SK-N-SH (cell line): ENCODE data around the gene JPH3. TPM values are rescaled to one million over a fixed set of nuclear protein-coding genes. Genes with fewer than 3 reads are reported as not detected.

Source experiments
- CTCF ChIA-PET: fragments of 300-600, 350-600 bp; formaldehyde crosslinking; extraction: SDS; loops from one replicate; lab custom pipeline; 2021; lab: Yijun Ruan, JAX
- POLR2A ChIA-PET: fragments of 350-600 bp; sonication (Branson Sonifier 250); formaldehyde crosslinking; extraction: SDS; loops from one replicate; lab custom pipeline; 2020; ENCODE audit warnings: antibody characterized with exemption, inconsistent platforms; lab: Yijun Ruan, JAX
- DNase-seq: peaks from one replicate; pipeline ENCODE4 v3.0.0; 2012
- H2AFZ ChIP-seq: fragments of 200-600 bp; sonication (generic); 2 replicates; pipeline ENCODE4 v1.8.1; 2016; ENCODE audit warnings: antibody characterized with exemption, mild to moderate bottlenecking, low read depth
- H3F3A ChIP-seq: fragments of 200-600 bp; sonication (generic); replicated peaks from 2 replicates; pipeline ENCODE3; 2016; ENCODE audit warnings: antibody characterized with exemption, mild to moderate bottlenecking; ENCODE audit not compliant: insufficient read depth
- H3K27ac ChIP-seq, 2 experiments: fragments of 200-500 bp in 1 of 2; fragments of 200-600 bp in 1 of 2; sonication (Bioruptor generic) in 1 of 2; sonication (generic), shearing (Covaris generic) in 1 of 2; 2 replicates each; pipeline versions ENCODE4 v1.5.1 to v1.6.1; 2014 to 2016; ENCODE audit warnings: low read depth in 2 of 2, inconsistent platforms in 1 of 2, low read length in 1 of 2, mild to moderate bottlenecking in 1 of 2, mixed read lengths in 1 of 2
- H3K27me3 ChIP-seq: fragments of 200-600 bp; sonication (generic), shearing (Covaris generic); 2 replicates; pipeline ENCODE4 v1.6.1; 2016; ENCODE audit warnings: mixed run types; ENCODE audit not compliant: insufficient read depth
- H3K36me3 ChIP-seq, 2 experiments: fragments of 200-500 bp in 1 of 2; fragments of 200-600 bp in 1 of 2; sonication (Bioruptor generic) in 1 of 2; sonication (generic) in 1 of 2; replicated peaks in 1 of 2; 2 replicates each; pipeline versions ENCODE3 to v1.5.1; 2014 to 2016; ENCODE audit warnings: low read length in 1 of 2, mild to moderate bottlenecking in 1 of 2; ENCODE audit not compliant: insufficient read depth in 2 of 2, control insufficient read depth in 1 of 2
- H3K4me1 ChIP-seq, 2 experiments: fragments of 200-500 bp in 1 of 2; fragments of 200-600 bp in 1 of 2; sonication (Bioruptor generic) in 1 of 2; sonication (generic), shearing (Covaris generic) in 1 of 2; 2 replicates each; pipeline versions ENCODE4 v1.5.1 to v1.6.1; 2014 to 2016; ENCODE audit warnings: low read depth in 1 of 2, low read length in 1 of 2, mixed run types in 1 of 2; ENCODE audit not compliant: insufficient read depth in 2 of 2, control insufficient read depth in 1 of 2
- H3K4me2 ChIP-seq: fragments of 200-600 bp; sonication (generic), shearing (Covaris generic); 2 replicates; pipeline ENCODE4 v1.6.1; 2017; ENCODE audit warnings: mixed run types
- H3K4me3 ChIP-seq, 2 experiments: fragments of 200-500 bp in 1 of 2; fragments of 200-600 bp in 1 of 2; sonication (Bioruptor generic) in 1 of 2; sonication (generic), shearing (Covaris generic) in 1 of 2; 2 replicates each; pipeline versions ENCODE4 v1.5.1 to v1.8.1; 2014 to 2016; ENCODE audit warnings: low read depth in 2 of 2, inconsistent platforms in 1 of 2, low read length in 1 of 2, mild to moderate bottlenecking in 1 of 2, mixed read lengths in 1 of 2, moderate library complexity in 1 of 2
- H3K79me2 ChIP-seq: fragments of 200-600 bp; sonication (generic); 2 replicates; pipeline ENCODE4 v1.8.1; 2017; ENCODE audit warnings: mild to moderate bottlenecking; ENCODE audit not compliant: insufficient read depth
- H3K9ac ChIP-seq: fragments of 200-600 bp; sonication (generic); 2 replicates; pipeline ENCODE4 v1.6.1; 2017; ENCODE audit warnings: mixed run types
- H3K9me2 ChIP-seq: fragments of 200-600 bp; sonication (generic); 2 replicates; pipeline ENCODE4 v1.6.1; 2017; ENCODE audit warnings: mixed run types
- H3K9me3 ChIP-seq: fragments of 200-600 bp; sonication (generic); 2 replicates; pipeline ENCODE4 v1.6.1; 2017; ENCODE audit warnings: mixed run types, mild to moderate bottlenecking, moderate library complexity
- H4K20me1 ChIP-seq: fragments of 200-600 bp; sonication (generic); 2 replicates; pipeline ENCODE4 v1.6.1; 2017; ENCODE audit warnings: mild to moderate bottlenecking, mixed run types; ENCODE audit not compliant: insufficient read depth
- CHD2 ChIP-seq: fragments of 150-350 bp; IDR thresholded peaks from 2 replicates; pipeline ENCODE4 v1.6.1; 2018; ENCODE audit warnings: low read length; ENCODE audit not compliant: partially characterized antibody
- ELF1 ChIP-seq: IDR thresholded peaks from 2 replicates; pipeline ENCODE4 v1.4.0; 2012
- EP300 ChIP-seq, 2 experiments: IDR thresholded peaks; 2 replicates each; pipeline versions ENCODE4 v1.4.0 to v1.6.1; 2012; ENCODE audit warnings: borderline replicate concordance in 1 of 2, low read depth in 1 of 2, low read length in 1 of 2
- EZH2phosphoT487 ChIP-seq: fragments of 200-600 bp; sonication (generic); IDR thresholded peaks from 2 replicates; pipeline ENCODE4 v1.6.1; 2017; ENCODE audit warnings: low read depth, mixed run types, mild to moderate bottlenecking, antibody characterized with exemption, moderate library complexity, borderline replicate concordance
- FOSL2 ChIP-seq: IDR thresholded peaks from 2 replicates; pipeline ENCODE4 v1.4.0; 2012; ENCODE audit warnings: low read depth, mild to moderate bottlenecking, moderate library complexity, borderline replicate concordance
- FOXJ3 ChIP-seq: sonication (generic); formaldehyde crosslinking; IDR thresholded peaks from 2 replicates; pipeline ENCODE4 v1.5.1; 2020; ENCODE audit warnings: mild to moderate bottlenecking, missing genetic modification reagents
- GABPA ChIP-seq: IDR thresholded peaks from 2 replicates; pipeline ENCODE4 v1.4.0; 2012; ENCODE audit warnings: low read depth, mild to moderate bottlenecking
- GATA2 ChIP-seq: sonication (generic); formaldehyde crosslinking; IDR thresholded peaks from 2 replicates; pipeline ENCODE4 v1.5.0; 2020; ENCODE audit warnings: mild to moderate bottlenecking, missing genetic modification reagents
- IRF3 ChIP-seq: fragments of 150-350 bp; IDR thresholded peaks from 2 replicates; pipeline ENCODE4 v1.6.1; 2016; ENCODE audit warnings: mild to moderate bottlenecking, low read depth, low read length
- JUND ChIP-seq: IDR thresholded peaks from 2 replicates; pipeline ENCODE4 v1.4.0; 2012
- MAX ChIP-seq: IDR thresholded peaks from 2 replicates; pipeline ENCODE4 v1.4.0; 2012; ENCODE audit warnings: low read depth
- NFIC ChIP-seq: IDR thresholded peaks from 2 replicates; pipeline ENCODE4 v1.4.0; 2012; ENCODE audit warnings: borderline replicate concordance
- NRF1 ChIP-seq: IDR thresholded peaks from 2 replicates; pipeline ENCODE4 v1.6.1; 2012; ENCODE audit warnings: low read depth, mild to moderate bottlenecking, low read length
- PBX3 ChIP-seq: IDR thresholded peaks from 2 replicates; pipeline ENCODE4; 2012
- POLR2AphosphoS5 ChIP-seq: IDR thresholded peaks from 2 replicates; pipeline ENCODE4 v1.6.1; 2012; ENCODE audit warnings: low read depth, low read length
- RAD21 ChIP-seq: IDR thresholded peaks from 2 replicates; pipeline ENCODE4 v1.6.1; 2012; ENCODE audit warnings: mild to moderate bottlenecking, low read length
- RCOR1 ChIP-seq: fragments of 150-350 bp; IDR thresholded peaks from 2 replicates; pipeline ENCODE4 v1.6.1; 2017; ENCODE audit warnings: antibody characterized with exemption, low read length
- RFX5 ChIP-seq: IDR thresholded peaks from 2 replicates; pipeline ENCODE4 v1.6.1; 2012; ENCODE audit warnings: mild to moderate bottlenecking, improper control_type of control experiment, low read length
- RXRA ChIP-seq: IDR thresholded peaks from 2 replicates; pipeline ENCODE4 v1.4.0; 2012; ENCODE audit warnings: low read depth, mild to moderate bottlenecking, borderline replicate concordance
- SIN3A ChIP-seq: IDR thresholded peaks from 2 replicates; pipeline ENCODE4 v1.6.1; 2012; ENCODE audit warnings: low read depth, mild to moderate bottlenecking, low read length, moderate library complexity, borderline replicate concordance
- SMC3 ChIP-seq: IDR thresholded peaks from 2 replicates; pipeline ENCODE4 v1.6.1; 2012; ENCODE audit warnings: low read depth, low read length, improper control_type of control experiment
- TCF12 ChIP-seq: IDR thresholded peaks from 2 replicates; pipeline ENCODE4 v1.4.0; 2012
- TEAD4 ChIP-seq: IDR thresholded peaks from 2 replicates; pipeline ENCODE4 v1.4.0; 2012; ENCODE audit warnings: mild to moderate bottlenecking, borderline replicate concordance; ENCODE audit not compliant: insufficient read depth
- USF2 ChIP-seq: fragments of 150-350 bp; IDR thresholded peaks from 2 replicates; pipeline ENCODE4 v1.6.1; 2017; ENCODE audit warnings: antibody characterized with exemption, low read length, low read depth, borderline replicate concordance
- WGBS: methylation state at CpG from one replicate; pipeline ENCODE4 v1.1.6; 2017; ENCODE audit warnings: low lambda C conversion rate; 5-methylcytosine and 5-hydroxymethylcytosine counted together
- polyA plus RNA-seq, 3 experiments: library from polyadenylated mRNA; depleted of rRNA; stranded (reverse); fragments of >200 nt; gene quantifications; 2 replicates each; pipeline ENCODE4 v1.2.3, GENCODE V29; 2012

JPH3 gene
- polyA plus RNA-seq, 1 of the 3 experiments (the other 2 are of a cell fraction) = 0.25 TPM

GRCh38 chr16:87679593-87680271, 77.4 kb downstream of the JPH3 start:
- Histone ChIP-seq H3F3A (no peaks in the 10 kb centered on the region), H3K27ac (no peak overlapping the region), H4K20me1 (no peaks in the 10 kb centered on the region), H3K79me2 (no peaks in the 10 kb centered on the region), H3K9me2 (no peaks in the 10 kb centered on the region), H2AFZ (no peak overlapping the region), H3K4me3 (no peak overlapping the region), H3K36me3 (no peaks in the 10 kb centered on the region), H3K9me3 (no peaks in the 10 kb centered on the region), H3K27me3 (no peaks in the 10 kb centered on the region), H3K4me1 (no peaks in the 10 kb centered on the region; a peak in 1 of 4 replicates), H3K9ac (no peak overlapping the region), H3K4me2 (no peak overlapping the region)
- DNase-seq = no peak
- ChIA-PET POLR2A (no interaction called here), CTCF (interaction anchor here (0.7 to 1.8 kb wide), 4 partner anchors 22 to 91 kb away, joined by 3 to 5 read pairs (median 4); no protein-coding TSS in a partner anchor)
- WGBS = 83% methylated on average over 14 of the region's 18 CpGs
- TF ChIP-seq EP300 (IDR thresholded peaks at IDR 0.05; ENCODE audit: borderline replicate concordance in 1 of 2, low read depth in 1 of 2, low read length in 1 of 2) (no peak), FOSL2 (no peak), SIN3A (no peak), SMC3 (no peak), USF2 (no peak), RCOR1 (no peak), FOXJ3 (CRISPR knock-in tag) (no peak), NRF1 (no peak), MAX (no peak), GABPA (no peak), CHD2 (no peak), RAD21 (no peak), IRF3 (no peak)

GRCh38 chr16:87680272-87680644, 78.0 kb downstream of the JPH3 start:
- POLR2A ChIA-PET = no interaction called here

More at GRCh38 chr16:87680272-87680644, 78.0 kb downstream of the JPH3 start:
- Histone ChIP-seq H4K20me1 (no peaks in the 10 kb centered on the region), H3K79me2 (no peaks in the 10 kb centered on the region), H3K27me3 (no peaks in the 10 kb centered on the region), H3K4me2 (no peak overlapping the region), H3K4me3 (no peak overlapping the region), H3K27ac (no peak overlapping the region), H3K4me1 (no peaks in the 10 kb centered on the region; a peak in 1 of 4 replicates), H3K9me3 (no peaks in the 10 kb centered on the region), H2AFZ (no peak overlapping the region), H3K9ac (no peak overlapping the region), H3K36me3 (no peaks in the 10 kb centered on the region), H3K9me2 (no peaks in the 10 kb centered on the region), H3F3A (no peaks in the 10 kb centered on the region)
- CTCF ChIA-PET = interaction anchor here (0.7 to 1.5 kb wide), 2 partner anchors 25 to 91 kb away, joined by 3 to 4 read pairs; no protein-coding TSS in a partner anchor
- WGBS = 90% methylated on average over 17 of the region's 17 CpGs
- TF ChIP-seq GABPA (no peak), EP300 (IDR thresholded peaks at IDR 0.05; ENCODE audit: borderline replicate concordance in 1 of 2, low read depth in 1 of 2, low read length in 1 of 2) (no peak), PBX3 (no peak), FOSL2 (no peak), JUND (no peak), TCF12 (no peak), ELF1 (no peak), RFX5 (no peak), CHD2 (no peak), RXRA (no peak), RCOR1 (no peak), USF2 (no peak), NFIC (no peak), EZH2phosphoT487 (no peak), NRF1 (no peak), SMC3 (no peak), TEAD4 (no peak), GATA2 (no peak), POLR2AphosphoS5 (no peak)
- no peak for DNase-seq
